ENCODE results near the gene CPZ.

GRCh38 chr4:8577972-8578371, 14.6 kb upstream of the CPZ start:
- TF ChIP-seq CTCF (IDR thresholded peaks at IDR 0.05) (no peak), POLR2A (IDR thresholded peaks at IDR 0.05; ENCODE audit: low read depth) (no peak), EP300 (IDR thresholded peaks at IDR 0.05) (no peak)
